ENCODE measurements around the gene LRRC71.

DNA sequence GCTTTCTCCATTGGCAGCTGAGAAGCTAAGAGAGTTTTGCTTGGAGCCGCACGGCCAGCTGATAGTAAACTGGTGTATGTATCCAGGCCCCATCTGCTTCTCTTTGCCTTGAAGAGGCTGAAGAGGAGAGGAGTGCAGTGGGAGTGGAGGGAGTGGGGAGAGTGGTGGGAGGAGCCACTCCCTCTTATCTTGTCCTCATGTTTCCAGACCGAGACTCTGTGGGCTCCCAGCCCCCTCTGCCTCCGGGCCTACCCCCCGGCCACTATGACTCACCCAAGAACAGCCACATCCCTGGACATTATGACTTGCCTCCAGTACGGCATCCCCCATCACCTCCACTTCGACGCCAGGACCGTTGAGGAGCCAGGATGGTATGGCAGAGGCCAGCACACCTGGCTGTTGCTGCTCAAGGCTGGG, 6.0 kb upstream of the LRRC71 start:
- no peak for TF ChIP-seq EZH2 (IDR thresholded peaks at IDR 0.05; ENCODE audit: insufficient read depth, low read length)
- TF ChIP-seq, protein P1, sequence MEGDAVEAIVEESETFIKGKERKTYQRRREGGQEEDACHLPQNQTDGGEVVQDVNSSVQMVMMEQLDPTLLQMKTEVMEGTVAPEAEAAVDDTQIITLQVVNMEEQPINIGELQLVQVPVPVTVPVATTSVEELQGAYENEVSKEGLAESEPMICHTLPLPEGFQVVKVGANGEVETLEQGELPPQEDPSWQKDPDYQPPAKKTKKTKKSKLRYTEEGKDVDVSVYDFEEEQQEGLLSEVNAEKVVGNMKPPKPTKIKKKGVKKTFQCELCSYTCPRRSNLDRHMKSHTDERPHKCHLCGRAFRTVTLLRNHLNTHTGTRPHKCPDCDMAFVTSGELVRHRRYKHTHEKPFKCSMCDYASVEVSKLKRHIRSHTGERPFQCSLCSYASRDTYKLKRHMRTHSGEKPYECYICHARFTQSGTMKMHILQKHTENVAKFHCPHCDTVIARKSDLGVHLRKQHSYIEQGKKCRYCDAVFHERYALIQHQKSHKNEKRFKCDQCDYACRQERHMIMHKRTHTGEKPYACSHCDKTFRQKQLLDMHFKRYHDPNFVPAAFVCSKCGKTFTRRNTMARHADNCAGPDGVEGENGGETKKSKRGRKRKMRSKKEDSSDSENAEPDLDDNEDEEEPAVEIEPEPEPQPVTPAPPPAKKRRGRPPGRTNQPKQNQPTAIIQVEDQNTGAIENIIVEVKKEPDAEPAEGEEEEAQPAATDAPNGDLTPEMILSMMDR (IDR thresholded peaks at IDR 0.05; ENCODE audit: insufficient read depth, low read depth, low read length) = no peak

Measured in astrocyte (in vitro differentiated cells and primary cell).